Adipocyte (in vitro differentiated cells): ENCODE data around the gene PITHD1.
"Not testable (repeated sequence)": the region's sequence is repeated elsewhere in the genome, so short reads cannot be mapped to it uniquely, and the experiment has no call there.

ENCODE experiments used
- DNase-seq: peaks from one replicate; pipeline ENCODE4 v3.0.0-alpha.2; 2015; ENCODE audit warnings: low read depth
- H3K27me3 ChIP-seq: replicated peaks from 2 replicates; pipeline ENCODE4 v1.7.0; 2013; ENCODE audit warnings: mild to moderate bottlenecking, low read length, moderate library complexity; ENCODE audit not compliant: control insufficient read depth, insufficient read depth
- H3K36me3 ChIP-seq: 2 replicates; pipeline ENCODE4 v1.7.0; 2013; ENCODE audit warnings: low read length, mild to moderate bottlenecking, moderate library complexity; ENCODE audit not compliant: control insufficient read depth, insufficient read depth, severe bottlenecking
- H3K4me1 ChIP-seq: 2 replicates; pipeline ENCODE4 v1.7.0; 2013; ENCODE audit warnings: mild to moderate bottlenecking, low read length, moderate library complexity; ENCODE audit not compliant: control insufficient read depth, insufficient read depth
- H3K4me3 ChIP-seq: 2 replicates; pipeline ENCODE4 v1.7.0; 2013; ENCODE audit warnings: mild to moderate bottlenecking, low read length, moderate library complexity
- H3K9ac ChIP-seq: 2 replicates; pipeline ENCODE4 v1.7.0; 2013; ENCODE audit warnings: mild to moderate bottlenecking, low read length, moderate library complexity
- H3K9me3 ChIP-seq: 2 replicates; pipeline ENCODE4 v1.7.0; 2013; ENCODE audit warnings: mild to moderate bottlenecking, low read length, moderate library complexity; ENCODE audit not compliant: control insufficient read depth

The PITHD1 gene

DNA sequence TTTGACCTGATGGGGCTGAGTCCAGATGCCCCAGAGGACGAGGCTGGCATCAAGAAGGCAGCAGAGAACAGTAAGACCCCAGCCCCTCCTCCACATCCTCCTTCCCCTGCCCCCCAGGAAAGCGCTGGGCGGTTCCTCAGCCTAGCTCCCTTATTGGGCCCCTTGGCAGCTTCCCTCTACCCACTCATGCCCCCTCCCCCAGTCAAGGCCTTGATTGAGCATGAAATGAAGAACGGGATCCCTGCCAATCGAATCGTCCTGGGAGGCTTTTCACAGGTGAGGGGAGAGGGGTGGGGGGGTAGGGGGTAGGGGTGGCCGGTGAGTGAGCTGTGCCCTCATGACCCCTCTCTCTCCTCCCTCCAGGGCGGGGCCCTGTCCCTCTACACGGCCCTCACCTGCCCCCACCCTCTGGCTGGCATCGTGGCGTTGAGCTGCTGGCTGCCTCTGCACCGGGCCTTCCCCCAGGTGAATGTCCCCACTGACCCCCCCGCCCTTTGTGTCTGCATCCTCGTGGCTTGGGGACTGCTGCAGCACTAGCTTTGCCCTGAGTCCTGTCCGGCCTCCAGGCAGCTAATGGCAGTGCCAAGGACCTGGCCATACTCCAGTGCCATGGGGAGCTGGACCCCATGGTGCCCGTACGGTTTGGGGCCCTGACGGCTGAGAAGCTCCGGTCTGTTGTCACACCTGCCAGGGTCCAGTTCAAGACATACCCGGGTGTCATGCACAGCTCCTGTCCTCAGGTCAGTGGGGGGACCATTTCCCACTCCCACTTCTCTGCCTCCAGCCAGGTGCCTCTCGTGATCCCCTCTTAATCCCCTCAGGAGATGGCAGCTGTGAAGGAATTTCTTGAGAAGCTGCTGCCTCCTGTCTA is 15.9 kb downstream of the PITHD1 start:
- H3K4me3 ChIP-seq: no peak overlapping the region
- peaks cover 15% of the 10 kb centered on the region for H3K4me1 ChIP-seq
- H3K36me3 ChIP-seq: peaks cover 13% of the 10 kb centered on the region
- DNase-seq: no peak
- no peaks in the 10 kb centered on the region for H3K27me3 ChIP-seq
- no peak overlapping the region for H3K9ac ChIP-seq
- H3K9me3 ChIP-seq: no peaks in the 10 kb centered on the region

- not testable (repeated sequence) for H3K9ac ChIP-seq, H3K9me3 ChIP-seq, H3K4me3 ChIP-seq, H3K27me3 ChIP-seq, DNase-seq
- peaks cover 13% of the 10 kb centered on the region for H3K36me3 ChIP-seq
- H3K4me1 ChIP-seq: peaks cover 22% of the 10 kb centered on the region
Observed at GRCh38 chr1:23794732-23795182, 16.5 kb downstream of the PITHD1 start.

DNA sequence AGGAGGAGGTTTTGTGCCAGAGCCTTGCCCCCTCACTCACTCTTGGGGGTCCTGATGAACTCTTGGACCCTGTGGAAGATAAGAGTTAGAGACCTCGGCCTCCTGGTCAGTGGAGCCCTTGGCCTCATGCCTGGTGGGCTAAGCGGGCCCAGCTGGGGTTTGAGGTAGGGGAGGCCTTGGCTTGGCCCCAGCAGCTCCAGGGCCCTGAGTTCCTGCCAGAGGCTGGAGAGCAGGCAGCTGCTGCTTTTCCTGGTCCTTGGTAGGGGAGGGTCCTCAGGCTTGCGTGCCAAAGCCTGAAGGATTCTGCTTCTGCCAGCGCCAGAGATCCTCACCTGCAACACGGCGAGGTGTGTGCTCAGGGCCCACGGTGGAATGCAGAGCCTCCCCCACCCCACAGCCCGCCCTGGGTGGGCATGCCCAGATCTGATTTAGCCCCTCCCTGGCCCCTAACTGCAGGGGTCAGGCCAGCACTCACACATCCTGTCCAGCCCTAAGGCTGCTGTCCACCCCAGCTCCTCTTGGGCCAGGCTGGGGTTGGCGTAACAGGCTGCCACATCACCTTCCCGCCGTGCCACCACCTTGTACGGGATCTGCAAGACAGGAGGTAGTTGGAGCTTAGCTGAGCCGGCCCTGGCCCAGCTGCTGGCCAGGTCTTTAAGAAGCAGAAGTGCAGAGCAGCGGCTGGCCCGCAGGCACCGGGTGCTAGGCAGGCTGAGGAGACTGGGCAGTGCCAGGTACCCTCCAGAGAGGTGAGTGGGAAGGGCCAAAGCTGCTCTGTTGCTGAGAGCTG is 17.7 kb downstream of the PITHD1 start:
- Histone ChIP-seq H3K9ac (no peak overlapping the region), H3K27me3 (no peaks in the 10 kb centered on the region), H3K4me3 (no peak overlapping the region), H3K36me3 (peaks cover 13% of the 10 kb centered on the region), H3K4me1 (peaks cover 16% of the 10 kb centered on the region), H3K9me3 (no peaks in the 10 kb centered on the region)
- DNase-seq: no peak

DNA sequence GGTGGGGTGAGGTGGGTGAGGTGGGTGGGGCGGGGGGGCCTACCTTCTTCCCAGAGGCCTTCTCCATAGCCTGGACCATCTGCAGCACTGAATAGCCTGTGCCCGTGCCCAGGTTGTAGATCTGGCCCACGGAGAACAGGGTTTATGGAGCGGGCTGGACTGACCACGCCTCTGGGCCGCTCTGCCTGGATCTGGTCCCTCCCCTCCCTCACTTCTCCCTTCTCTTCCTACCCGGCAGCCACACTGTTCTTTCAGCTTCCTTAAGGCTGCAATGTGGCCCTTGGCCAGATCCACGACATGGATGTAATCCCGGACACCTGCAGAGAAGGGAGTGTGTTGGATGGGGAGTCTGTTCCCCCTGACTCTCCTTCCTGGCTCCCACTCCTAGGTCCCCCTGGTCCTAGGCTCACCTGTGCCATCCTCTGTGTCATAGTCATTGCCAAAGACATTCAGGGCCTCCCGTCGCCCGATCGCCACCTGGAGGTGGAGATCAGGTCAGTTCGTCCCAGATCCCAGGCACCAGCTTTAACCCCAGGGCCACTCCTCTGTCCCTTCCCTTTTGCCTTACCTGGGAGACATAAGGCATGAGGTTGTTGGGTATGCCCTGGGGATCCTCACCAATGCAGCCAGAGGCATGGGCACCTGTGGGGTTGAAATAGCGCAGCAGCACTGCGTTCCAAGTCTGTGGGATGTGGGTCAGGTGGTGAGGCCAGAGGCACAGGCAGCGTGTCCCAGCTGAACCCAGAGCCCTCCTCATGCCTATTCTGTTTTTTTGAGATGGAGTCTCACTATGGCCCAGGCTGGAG is 18.5 kb downstream of the PITHD1 start:
- no peak overlapping the region for H3K4me3 ChIP-seq

DNA sequence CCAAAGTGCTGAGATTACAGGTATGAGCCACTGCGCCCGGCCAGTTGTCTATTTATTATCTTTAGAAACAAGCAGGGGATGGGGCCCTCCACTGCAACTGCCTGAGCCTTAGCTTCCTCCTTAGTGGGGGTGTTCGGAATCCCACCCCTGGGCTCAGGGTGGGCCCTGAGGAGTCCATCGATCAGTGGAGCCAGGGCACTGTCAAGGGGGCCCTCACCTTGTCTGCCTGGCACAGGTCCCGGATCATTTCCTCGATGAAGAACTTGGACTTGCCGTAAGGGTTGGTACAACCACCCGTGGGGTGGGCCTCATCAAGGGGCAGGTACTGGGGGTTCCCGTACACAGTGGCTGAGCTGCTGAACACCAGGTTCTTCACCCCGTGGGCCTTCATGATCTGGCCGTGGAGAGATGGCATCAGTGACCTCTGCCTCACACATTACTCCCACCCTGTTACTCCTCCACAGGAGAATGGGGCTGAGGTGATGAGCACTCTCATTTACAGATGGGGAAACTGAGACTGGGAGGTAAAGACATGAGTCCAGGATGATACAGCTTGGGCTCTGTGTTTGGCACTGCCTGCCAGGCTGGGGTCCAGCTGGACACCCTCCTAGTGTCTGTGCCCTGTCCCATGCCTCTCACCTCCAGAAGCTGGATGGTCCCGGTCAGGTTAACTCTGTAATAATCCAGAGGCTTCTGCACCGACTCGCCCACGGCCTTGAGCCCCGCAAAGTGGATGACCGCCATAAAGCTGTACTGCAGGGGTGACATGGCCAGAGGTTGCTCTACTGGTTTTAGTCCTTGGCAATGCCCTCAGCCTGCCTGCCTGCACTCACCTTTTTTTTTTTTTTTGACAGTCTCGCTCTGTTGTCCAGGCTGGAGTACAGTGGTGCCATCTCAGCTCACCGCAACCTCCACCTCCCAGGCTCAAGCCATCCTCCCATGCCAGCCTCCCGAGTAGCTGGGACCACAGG is 19.5 kb downstream of the PITHD1 start:
- Histone ChIP-seq H3K27me3 (no peaks in the 10 kb centered on the region), H3K36me3 (peaks cover 13% of the 10 kb centered on the region), H3K4me1 (peaks cover 19% of the 10 kb centered on the region), H3K9ac (no peak overlapping the region), H3K9me3 (no peaks in the 10 kb centered on the region), H3K4me3 (no peak overlapping the region)
- DNase-seq: no peak

More for the DNA sequence above, 18.5 kb downstream of the PITHD1 start:
- Histone ChIP-seq H3K36me3 (peaks cover 13% of the 10 kb centered on the region), H3K27me3 (no peaks in the 10 kb centered on the region), H3K9me3 (no peaks in the 10 kb centered on the region), H3K9ac (no peak overlapping the region), H3K4me1 (peaks cover 23% of the 10 kb centered on the region)
- DNase-seq: no peak

DNA sequence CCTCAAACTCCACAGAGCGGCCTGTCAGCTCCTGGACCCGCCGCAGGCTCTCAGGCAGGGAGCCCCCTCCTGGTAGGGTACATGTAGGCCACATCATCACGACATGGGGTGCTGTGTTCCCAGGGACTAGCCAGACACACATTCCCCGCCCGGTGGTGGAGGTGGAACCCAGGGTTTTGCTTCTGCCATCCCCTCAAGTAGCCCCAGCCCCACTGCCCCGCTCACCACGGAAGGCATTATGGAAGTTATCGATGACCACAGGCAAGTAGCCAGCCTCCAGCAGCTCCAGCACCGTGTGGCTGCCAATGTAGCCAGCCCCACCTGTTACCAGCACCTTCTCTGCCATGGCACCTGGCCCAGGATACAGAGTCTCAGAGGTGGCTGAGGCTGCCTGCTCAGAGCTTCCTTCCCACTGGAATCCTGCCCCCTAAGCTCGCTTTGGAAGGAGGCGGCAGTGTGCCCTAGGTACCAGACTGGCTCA is 20.5 kb downstream of the PITHD1 start:
- Histone ChIP-seq H3K4me3 (no peak overlapping the region), H3K9me3 (no peaks in the 10 kb centered on the region)
- no peak for DNase-seq

GRCh38 chr1:23799255-23799569 is 21.0 kb downstream of the PITHD1 start:
- Histone ChIP-seq H3K36me3 (peaks cover 17% of the 10 kb centered on the region), H3K4me3 (peak overlapping the region; percentile 95), H3K27me3 (no peaks in the 10 kb centered on the region)

More for the DNA sequence above, 20.5 kb downstream of the PITHD1 start:
- Histone ChIP-seq H3K36me3 (peaks cover 12% of the 10 kb centered on the region), H3K27me3 (no peaks in the 10 kb centered on the region), H3K4me1 (peaks cover 19% of the 10 kb centered on the region), H3K9ac (no peak overlapping the region)

DNA sequence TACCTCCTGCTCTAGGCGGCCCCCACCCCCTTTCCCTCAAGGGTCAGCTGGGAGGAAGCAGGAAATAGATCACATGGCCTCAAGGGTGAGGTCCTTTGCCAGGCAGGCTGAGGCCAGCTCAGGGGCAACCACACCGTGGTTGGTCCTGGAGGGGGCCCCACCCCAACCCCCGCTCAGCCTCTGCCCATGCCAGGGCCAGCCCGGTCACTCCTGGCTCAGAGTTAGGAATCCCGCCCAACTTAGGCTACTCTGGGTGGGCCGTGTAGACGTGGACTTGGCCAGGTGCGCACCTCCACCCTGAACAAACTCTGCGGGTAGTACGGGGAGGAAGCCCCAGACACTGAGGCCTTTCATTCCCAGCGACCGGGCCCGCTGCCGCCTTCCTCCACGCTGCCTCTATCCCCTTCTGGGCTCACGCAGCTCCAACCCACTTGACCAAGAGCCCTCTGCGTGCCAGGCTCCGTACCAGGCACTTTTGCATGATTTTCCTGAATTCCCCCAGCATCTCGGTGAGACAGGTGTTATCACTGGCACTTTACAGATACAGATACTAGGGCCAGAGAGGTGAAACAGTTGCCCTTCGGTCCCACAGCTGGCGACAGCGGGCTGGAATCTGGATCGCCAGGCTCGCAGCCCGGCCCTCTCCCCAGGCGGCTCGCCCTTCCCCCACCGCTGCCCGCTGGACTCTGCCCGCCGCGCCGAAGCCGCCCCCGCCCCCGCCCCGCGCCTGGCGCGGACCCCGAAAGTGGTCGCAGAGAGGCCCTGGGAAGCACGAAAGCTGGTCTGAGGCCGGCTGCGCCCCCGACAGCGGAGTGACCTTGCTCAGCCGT is 21.6 kb downstream of the PITHD1 start:
- Histone ChIP-seq H3K9ac (peak overlapping the region; percentile 90), H3K36me3 (peaks cover 20% of the 10 kb centered on the region), H3K27me3 (no peaks in the 10 kb centered on the region), H3K9me3 (no peaks in the 10 kb centered on the region), H3K4me1 (peaks cover 19% of the 10 kb centered on the region), H3K4me3 (peak overlapping the region; percentile 95)
- DNase-seq: peak; percentile 63

More at GRCh38 chr1:23799255-23799569, 21.0 kb downstream of the PITHD1 start:
- Histone ChIP-seq H3K9ac (peak overlapping the region; percentile 90), H3K4me1 (peaks cover 19% of the 10 kb centered on the region), H3K9me3 (no peaks in the 10 kb centered on the region)
- DNase-seq: no peak

DNA sequence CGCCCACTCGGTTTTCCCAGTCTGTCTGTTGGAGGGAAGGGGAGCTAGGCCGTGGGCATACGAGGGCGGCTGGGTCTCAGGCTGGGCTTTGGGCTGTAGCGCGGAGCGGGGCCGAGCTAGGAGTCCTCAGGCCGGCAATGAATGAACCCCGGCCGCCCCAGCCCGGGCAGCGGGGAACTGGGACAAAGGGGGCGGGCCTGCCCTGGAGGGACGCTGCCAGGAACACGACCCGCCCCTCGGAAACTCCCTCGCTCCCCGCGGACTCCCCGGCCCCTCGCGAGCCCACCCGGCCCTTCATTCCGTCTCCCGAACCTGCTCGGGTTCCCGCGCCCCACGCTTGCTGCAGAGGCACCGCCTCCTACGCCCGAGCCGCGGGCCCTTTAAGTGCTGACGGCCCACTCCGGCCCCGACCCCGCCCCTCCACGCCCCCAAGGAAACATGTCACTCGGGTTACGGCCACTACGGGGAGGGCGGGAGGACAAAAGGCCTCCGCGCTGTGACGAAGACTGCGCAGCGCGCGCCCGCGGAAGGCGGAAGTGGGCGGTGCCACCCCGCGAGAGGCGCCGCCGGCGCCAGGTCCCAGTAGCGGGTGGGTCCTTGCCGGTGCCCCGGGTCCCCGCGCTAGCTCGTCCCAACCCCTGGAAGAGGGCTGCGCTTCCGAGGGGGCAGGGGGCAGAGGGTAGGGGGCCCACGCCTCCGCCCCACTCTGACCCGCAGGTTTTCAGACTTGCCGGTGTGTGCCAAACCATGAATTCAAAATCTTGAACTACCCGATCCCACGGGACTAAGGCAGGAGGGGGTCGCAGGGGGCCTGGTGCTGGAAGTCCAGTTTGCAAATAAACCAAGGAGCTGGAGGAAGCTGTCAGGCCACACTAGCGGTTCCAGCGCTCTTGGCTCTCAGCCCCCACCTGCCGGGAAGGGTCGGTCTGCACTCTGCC is 22.5 kb downstream of the PITHD1 start, which contains the start of gene GALE:
TSS of gene GALE (minus strand) at position 355 of the 938 bp plus-strand sequence. CDS start 1,747 bp downstream, outside the sequence.
- peaks cover 16% of the 10 kb centered on the region for H3K36me3 ChIP-seq
- peak within 1 kb of the TSS; percentile 90 for H3K9ac ChIP-seq
- DNase-seq: peak; percentile 98
- H3K4me1 ChIP-seq: peaks cover 19% of the 10 kb centered on the region
- H3K27me3 ChIP-seq: no peaks in the 10 kb centered on the region
- peak within 1 kb of the TSS; percentile 95 for H3K4me3 ChIP-seq
- H3K9me3 ChIP-seq: no peaks in the 10 kb centered on the region
